Heart left ventricle (tissue), 13 donors: ENCODE results near the gene CARD10.

ENCODE experiments used
- CTCF ChIP-seq, 12 donors: fragments of 200-600 bp; sonication (generic) in 4 of 12; IDR thresholded peaks; one replicate each; pipeline versions ENCODE4 v1.5.0 to v1.8.0; 2018 to 2022; ENCODE audit warnings: antibody characterized with exemption in 12 of 12, mild to moderate bottlenecking in 5 of 12
- POLR2A ChIP-seq, 2 donors: fragments of 450-650 bp; IDR thresholded peaks; one replicate each; pipeline ENCODE4 v1.6.1; 2017; ENCODE audit warnings: antibody characterized with exemption in 2 of 2, mild to moderate bottlenecking in 2 of 2, moderate library complexity in 2 of 2
- donor health status: ischemic (EF 13 %, LVEDD 7.1; RV severe dilation, severe dysfunction).
- donor health status: DM: no; HTN: yes; CAD: no.
- donor health status: DM: no; HTN: no; CAD: no.
- donor health status: ischemic (EF 25% LVEDD 6.9; RV normal size, moderate dysfunction).
- donor health status: ischemic (EF 25% LVEDD 5.7; RV mildly dilated, moderate dysfunction).
- donor health status: ischemic (EF 35%, LVEDD 5.7; RV mildly dilated, moderate dysfunction).
- donor health status: nonischemic (EF 11% LVEDD 7.7; RV severe dilation, severe dysfunction).
- donor health status: DM: yes; HTN: yes; CAD: no.
- donor health status: PGD.
- donor health status: ischemic (EF 29% LVEDD 5.4; RV normal size, mild dysfunction).
- donor health status: nonischemic (EF 23%, LVEDD 6.1; RV moderate dilation, normal function).

- TF ChIP-seq CTCF (IDR thresholded peaks at IDR 0.05) (peak; percentile 89 to 97 (median 92)), POLR2A (IDR thresholded peaks at IDR 0.05) (no peak)
Measured at GRCh38 chr22:37566903-37567798, 47.9 kb upstream of the CARD10 start.
